OCI-LY7 (cell line): ENCODE data around the gene NTRK3.

Experiments
- EZH2phosphoT487 ChIP-seq: fragments of 200-600 bp; sonication (generic); IDR thresholded peaks from 2 replicates; pipeline ENCODE4 v1.6.1; 2018; ENCODE audit warnings: low read depth, borderline replicate concordance, mild to moderate bottlenecking, mixed run types, antibody characterized with exemption, low read length, moderate library complexity, mixed read lengths
- TF ChIP-seq, protein P1 (sequence below): fragments of 200-600 bp; sonication (generic); conservative IDR thresholded peaks from 2 replicates; pipeline ENCODE4 v1.5.1; 2014; ENCODE audit warnings: mild to moderate bottlenecking, antibody characterized with exemption, low read length, moderate library complexity, mixed read lengths

DNA sequence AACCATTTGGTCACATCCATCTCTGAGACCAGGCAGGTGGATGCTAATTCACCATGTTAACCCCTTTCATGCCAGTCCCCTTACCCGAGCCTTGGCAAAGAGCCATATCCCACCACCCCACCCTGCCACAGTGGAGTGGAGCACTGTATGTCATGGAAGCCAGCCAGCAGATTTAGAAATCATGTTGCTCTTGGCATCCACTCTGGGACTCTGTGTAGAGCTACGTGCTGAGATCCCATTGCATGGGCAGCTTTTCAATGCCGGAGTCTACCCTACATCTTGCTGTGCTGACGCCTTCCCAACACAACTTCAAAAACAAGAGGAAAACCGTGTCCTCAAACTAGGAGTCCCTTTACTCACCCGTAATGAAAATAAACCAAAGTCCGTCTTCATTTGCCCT lies 131.0 kb downstream of the NTRK3 start:
- TF ChIP-seq, protein P1, sequence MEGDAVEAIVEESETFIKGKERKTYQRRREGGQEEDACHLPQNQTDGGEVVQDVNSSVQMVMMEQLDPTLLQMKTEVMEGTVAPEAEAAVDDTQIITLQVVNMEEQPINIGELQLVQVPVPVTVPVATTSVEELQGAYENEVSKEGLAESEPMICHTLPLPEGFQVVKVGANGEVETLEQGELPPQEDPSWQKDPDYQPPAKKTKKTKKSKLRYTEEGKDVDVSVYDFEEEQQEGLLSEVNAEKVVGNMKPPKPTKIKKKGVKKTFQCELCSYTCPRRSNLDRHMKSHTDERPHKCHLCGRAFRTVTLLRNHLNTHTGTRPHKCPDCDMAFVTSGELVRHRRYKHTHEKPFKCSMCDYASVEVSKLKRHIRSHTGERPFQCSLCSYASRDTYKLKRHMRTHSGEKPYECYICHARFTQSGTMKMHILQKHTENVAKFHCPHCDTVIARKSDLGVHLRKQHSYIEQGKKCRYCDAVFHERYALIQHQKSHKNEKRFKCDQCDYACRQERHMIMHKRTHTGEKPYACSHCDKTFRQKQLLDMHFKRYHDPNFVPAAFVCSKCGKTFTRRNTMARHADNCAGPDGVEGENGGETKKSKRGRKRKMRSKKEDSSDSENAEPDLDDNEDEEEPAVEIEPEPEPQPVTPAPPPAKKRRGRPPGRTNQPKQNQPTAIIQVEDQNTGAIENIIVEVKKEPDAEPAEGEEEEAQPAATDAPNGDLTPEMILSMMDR: no peak
- no peak for TF ChIP-seq EZH2phosphoT487
